H9 (cell line): ENCODE data around the gene TMEM115. TPM values are rescaled to one million over a fixed set of nuclear protein-coding genes. Genes with fewer than 3 reads are reported as not detected.
A peak's percentile ranks its signal among the peaks of the same experiment; 100 is the strongest.

Source experiments
- DNase-seq: peaks from one replicate; pipeline ENCODE4 v3.0.0-alpha.2; 2017
- H2AFZ ChIP-seq: one replicate; pipeline ENCODE4 v1.6.1; 2013; ENCODE audit warnings: mild to moderate bottlenecking, low read length, control low read depth, moderate library complexity
- H2AK5ac ChIP-seq: 2 replicates; pipeline ENCODE4 v1.6.1; 2013; ENCODE audit warnings: low read length, control low read depth, mixed read lengths; ENCODE audit not compliant: insufficient read length
- H2BK120ac ChIP-seq: one replicate; pipeline ENCODE4 v1.6.1; 2013; ENCODE audit warnings: low read depth, mild to moderate bottlenecking, low read length, control low read depth, inconsistent platforms; ENCODE audit not compliant: poor library complexity, severe bottlenecking
- H2BK12ac ChIP-seq: 2 replicates; pipeline ENCODE4 v1.6.1; 2013; ENCODE audit warnings: low read length, control low read depth, mixed read lengths, low read depth; ENCODE audit not compliant: insufficient read length
- H2BK15ac ChIP-seq: 2 replicates; pipeline ENCODE4 v1.6.1; 2013; ENCODE audit warnings: low read depth, low read length, control low read depth
- H2BK20ac ChIP-seq: one replicate; pipeline ENCODE4 v1.6.1; 2013; ENCODE audit warnings: low read depth, mild to moderate bottlenecking, low read length, control low read depth, inconsistent platforms; ENCODE audit not compliant: poor library complexity, severe bottlenecking
- H2BK5ac ChIP-seq: 2 replicates; pipeline ENCODE4 v1.6.1; 2013; ENCODE audit warnings: low read length, control low read depth, mixed read lengths; ENCODE audit not compliant: insufficient read length
- H3K14ac ChIP-seq: 2 replicates; pipeline ENCODE4 v1.6.1; 2013; ENCODE audit warnings: low read length, control low read depth; ENCODE audit not compliant: insufficient read depth
- H3K18ac ChIP-seq: 2 replicates; pipeline ENCODE4 v1.6.1; 2013; ENCODE audit warnings: low read depth, mild to moderate bottlenecking, mixed read lengths, low read length, control low read depth; ENCODE audit not compliant: insufficient read length
- H3K23ac ChIP-seq: 2 replicates; pipeline ENCODE4 v1.6.1; 2013; ENCODE audit warnings: low read length, control low read depth, mixed read lengths, low read depth; ENCODE audit not compliant: insufficient read length
- H3K23me2 ChIP-seq: 2 replicates; pipeline ENCODE4 v1.6.1; 2013; ENCODE audit warnings: low read depth, mild to moderate bottlenecking, mixed read lengths, low read length, control low read depth; ENCODE audit not compliant: insufficient read length, poor library complexity, severe bottlenecking
- H3K27ac ChIP-seq: 2 replicates; pipeline ENCODE4 v1.5.1; 2013; ENCODE audit warnings: low read length, control low read depth, mixed read lengths, low read depth; ENCODE audit not compliant: insufficient read length
- H3K27me3 ChIP-seq: 2 replicates; pipeline ENCODE4 v1.6.1; 2013; ENCODE audit warnings: low read length, control low read depth, inconsistent platforms; ENCODE audit not compliant: insufficient read depth
- H3K4ac ChIP-seq: 2 replicates; pipeline ENCODE4 v1.6.1; 2013; ENCODE audit warnings: low read depth, mild to moderate bottlenecking, control low read depth, inconsistent platforms, low read length, moderate library complexity
- H3K4me1 ChIP-seq: 2 replicates; pipeline ENCODE4 v1.6.1; 2013; ENCODE audit warnings: low read length, control low read depth, inconsistent platforms; ENCODE audit not compliant: insufficient read depth
- H3K4me2 ChIP-seq: 2 replicates; pipeline ENCODE4 v1.6.1; 2013; ENCODE audit warnings: low read length, control low read depth, mixed read lengths; ENCODE audit not compliant: insufficient read length, insufficient read depth
- H3K56ac ChIP-seq: 2 replicates; pipeline ENCODE4 v1.6.1; 2013; ENCODE audit warnings: low read depth, mild to moderate bottlenecking, mixed read lengths, low read length, control low read depth; ENCODE audit not compliant: insufficient read length
- H3K79me1 ChIP-seq: 2 replicates; pipeline ENCODE4 v1.6.1; 2013; ENCODE audit warnings: low read depth, mild to moderate bottlenecking, moderate library complexity, low read length, control low read depth, inconsistent platforms; ENCODE audit not compliant: insufficient read depth, poor library complexity, severe bottlenecking
- H3K79me2 ChIP-seq: 2 replicates; pipeline ENCODE4 v1.6.1; 2013; ENCODE audit warnings: low read length, control low read depth, inconsistent platforms; ENCODE audit not compliant: insufficient read depth
- H3K9ac ChIP-seq: 2 replicates; pipeline ENCODE4 v1.6.1; 2013; ENCODE audit warnings: low read length, control low read depth, mixed read lengths; ENCODE audit not compliant: insufficient read length; ENCODE audit errors: extremely low read depth
- H3K9me3 ChIP-seq: one replicate; pipeline ENCODE4 v1.6.1; 2013; ENCODE audit warnings: low read depth, low read length, inconsistent platforms; ENCODE audit not compliant: control insufficient read depth
- H3T11ph ChIP-seq: one replicate; pipeline ENCODE4 v1.6.1; 2013; ENCODE audit warnings: mild to moderate bottlenecking, low read length, control low read depth, inconsistent platforms
- H4K20me1 ChIP-seq: one replicate; pipeline ENCODE4 v1.6.1; 2013; ENCODE audit not compliant: control insufficient read depth, insufficient read length, insufficient read depth
- H4K5ac ChIP-seq: 2 replicates; pipeline ENCODE4 v1.6.1; 2013; ENCODE audit warnings: low read depth, mild to moderate bottlenecking, mixed read lengths, low read length, control low read depth; ENCODE audit not compliant: insufficient read length
- H4K8ac ChIP-seq: replicated peaks from 2 replicates; pipeline ENCODE4 v1.6.1; 2013; ENCODE audit warnings: low read length, control low read depth, mixed read lengths, low read depth; ENCODE audit not compliant: insufficient read length
- H4K91ac ChIP-seq: 2 replicates; pipeline ENCODE4 v1.6.1; 2013; ENCODE audit warnings: low read depth, mild to moderate bottlenecking, moderate library complexity, mixed read lengths, low read length, control low read depth; ENCODE audit not compliant: insufficient read length
- H3K27ac Mint-ChIP-seq, 3 experiments: 2 replicates in 2 of 3; 3 replicates in 1 of 3; pipeline ENCODE4 v1.8.0; 2020 to 2021; ENCODE audit warnings: mixed read lengths in 3 of 3, mild to moderate bottlenecking in 1 of 3, moderate library complexity in 1 of 3
- H3K27me3 Mint-ChIP-seq: 2 replicates; pipeline ENCODE4 v1.8.0; 2021; ENCODE audit warnings: low read depth, mild to moderate bottlenecking, moderate library complexity, mixed read lengths
- H3K36me3 Mint-ChIP-seq, 3 experiments: 2 replicates in 2 of 3; 3 replicates in 1 of 3; pipeline ENCODE4 v1.8.0; 2020 to 2021; ENCODE audit warnings: low read depth in 3 of 3, mixed read lengths in 3 of 3; ENCODE audit not compliant: insufficient read depth in 1 of 3
- H3K4me1 Mint-ChIP-seq, 2 experiments: 2 replicates each; pipeline ENCODE4 v1.8.0; 2020; ENCODE audit warnings: mixed read lengths in 2 of 2
- H3K4me3 Mint-ChIP-seq, 2 experiments: 2 replicates in 1 of 2; 3 replicates in 1 of 2; pipeline ENCODE4 v1.8.0; 2020 to 2021; ENCODE audit warnings: mild to moderate bottlenecking in 2 of 2, mixed read lengths in 2 of 2, moderate library complexity in 1 of 2
- H3K9me3 Mint-ChIP-seq, 2 experiments: 2 replicates in 1 of 2; 3 replicates in 1 of 2; pipeline ENCODE4 v1.8.0; 2020; ENCODE audit warnings: mild to moderate bottlenecking in 2 of 2, mixed read lengths in 2 of 2, moderate library complexity in 1 of 2
- WGBS: extraction: QIAGEN DNeasy Blood & Tissue Kit; methylation state at CpG from one replicate; pipeline ENCODE4 v1.1.7; 2013; ENCODE audit warnings: missing lambda C conversion rate, low lambda C conversion rate, mixed read lengths; ENCODE audit not compliant: insufficient read length; ENCODE audit errors: extremely low coverage; 5-methylcytosine and 5-hydroxymethylcytosine counted together
- total RNA-seq: library from RNA; stranded (reverse); gene quantifications from 2 replicates; pipeline ENCODE4 v1.2.1, GENCODE V29; 2021
- TF ChIP-seq, protein P1 (sequence below): fragments of 200-600 bp; sonication (generic); conservative IDR thresholded peaks from 3 replicates; pipeline ENCODE4 v1.8.0; 2021; ENCODE audit warnings: antibody characterized with exemption, mild to moderate bottlenecking

Gene TMEM115
- total RNA-seq, 1 experiment from 2014 or later: 32.3 TPM

DNA sequence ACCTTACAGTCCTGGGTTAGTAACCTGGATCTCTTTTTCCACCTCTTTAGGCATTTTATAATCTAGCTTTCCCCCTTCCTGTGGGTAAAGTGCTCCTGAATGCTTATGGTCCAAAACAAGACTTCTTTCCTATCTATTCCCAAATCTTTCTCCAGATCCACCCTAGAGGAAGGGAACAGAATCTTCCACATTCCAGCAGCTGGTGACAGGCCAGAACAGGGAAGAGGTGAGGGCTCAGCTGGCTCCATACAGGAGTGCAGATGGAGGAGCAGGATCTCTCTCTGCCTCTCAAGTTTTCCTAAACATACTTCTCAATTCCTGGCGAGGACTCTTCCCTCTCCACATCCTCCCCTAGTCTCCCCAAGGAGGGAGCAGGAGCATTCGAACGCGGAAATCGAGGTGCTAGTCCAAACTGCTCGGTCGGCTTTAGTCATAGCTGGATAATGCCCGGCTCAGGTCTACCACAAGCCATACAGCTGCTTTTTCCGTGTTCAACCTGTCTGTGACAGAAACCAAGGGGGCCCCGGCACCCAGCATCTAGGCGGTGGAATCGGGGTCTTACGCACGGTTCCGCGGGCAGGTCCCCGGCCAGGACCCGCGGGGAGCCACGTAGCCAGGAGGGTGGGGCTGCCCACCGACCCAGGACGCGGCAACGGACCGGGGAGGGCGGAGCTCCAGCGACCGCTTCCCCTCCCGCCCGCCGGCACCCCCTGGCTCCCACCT is 22.7 kb downstream of the TMEM115 start:
- Histone ChIP-seq H3K18ac (peak overlapping the region; percentile 28), H3K56ac (no peak overlapping the region), H4K20me1 (no peaks in the 10 kb centered on the region), H3K23me2 (peaks cover 24% of the 10 kb centered on the region), H2BK20ac (no peak overlapping the region), H3K4me2 (peak overlapping the region; percentile 69), H3T11ph (no peak overlapping the region), H2BK5ac (no peak overlapping the region), H2BK12ac (no peak overlapping the region), H3K4me1 (no peaks in the 10 kb centered on the region; the same call in 1 of the 2 replicates), H2BK120ac (no peak overlapping the region), H4K5ac (no peak overlapping the region), H2AFZ (no peak overlapping the region), H3K79me2 (peaks cover 5% of the 10 kb centered on the region; the same call in 1 of the 2 replicates), H3K27me3 (peaks cover 13% of the 10 kb centered on the region; the same call in 1 of the 2 replicates), H3K27ac (no peak overlapping the region), H3K9me3 (no peaks in the 10 kb centered on the region), H2AK5ac (no peak overlapping the region), H3K9ac (peak overlapping the region; percentile 54), H3K4ac (no peak overlapping the region), H3K23ac (no peak overlapping the region), H2BK15ac (no peak overlapping the region), H4K8ac (no peak overlapping the region), H3K79me1 (no peaks in the 10 kb centered on the region), H3K14ac (peak overlapping the region; percentile 88), H4K91ac (no peak overlapping the region)
- Mint-ChIP-seq H3K4me1 (peaks cover 29 to 44% of the 10 kb centered on the region in 2 experiments), H3K27me3 (peaks cover 36% of the 10 kb centered on the region), H3K27ac (peak overlapping the region; percentile 22 to 99 (median 97); a peak in 5 of 7 replicates), H3K9me3 (no peaks in the 10 kb centered on the region; a peak in 1 of 5 replicates), H3K4me3 (peak overlapping the region; percentile 87 to 92), H3K36me3 (peaks cover 0 to 23% (median 22%) of the 10 kb centered on the region in 3 experiments)
- no peak for DNase-seq
- WGBS: no CpG with 5 or more reads among the region's 31 CpGs
- TF ChIP-seq, protein P1, sequence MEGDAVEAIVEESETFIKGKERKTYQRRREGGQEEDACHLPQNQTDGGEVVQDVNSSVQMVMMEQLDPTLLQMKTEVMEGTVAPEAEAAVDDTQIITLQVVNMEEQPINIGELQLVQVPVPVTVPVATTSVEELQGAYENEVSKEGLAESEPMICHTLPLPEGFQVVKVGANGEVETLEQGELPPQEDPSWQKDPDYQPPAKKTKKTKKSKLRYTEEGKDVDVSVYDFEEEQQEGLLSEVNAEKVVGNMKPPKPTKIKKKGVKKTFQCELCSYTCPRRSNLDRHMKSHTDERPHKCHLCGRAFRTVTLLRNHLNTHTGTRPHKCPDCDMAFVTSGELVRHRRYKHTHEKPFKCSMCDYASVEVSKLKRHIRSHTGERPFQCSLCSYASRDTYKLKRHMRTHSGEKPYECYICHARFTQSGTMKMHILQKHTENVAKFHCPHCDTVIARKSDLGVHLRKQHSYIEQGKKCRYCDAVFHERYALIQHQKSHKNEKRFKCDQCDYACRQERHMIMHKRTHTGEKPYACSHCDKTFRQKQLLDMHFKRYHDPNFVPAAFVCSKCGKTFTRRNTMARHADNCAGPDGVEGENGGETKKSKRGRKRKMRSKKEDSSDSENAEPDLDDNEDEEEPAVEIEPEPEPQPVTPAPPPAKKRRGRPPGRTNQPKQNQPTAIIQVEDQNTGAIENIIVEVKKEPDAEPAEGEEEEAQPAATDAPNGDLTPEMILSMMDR: no peak
